H1 (cell line): Measurements from ENCODE around the gene SAMD4A. TPM values are rescaled to one million over a fixed set of nuclear protein-coding genes. Genes with fewer than 3 reads are reported as not detected.

Experiments
- CTCF ChIA-PET: fragments of 300-600 bp; sonication (Branson Sonifier 250); formaldehyde crosslinking; loops from one replicate; lab custom pipeline; 2021; ENCODE audit not compliant: partially characterized antibody; lab: Charles Lee
- POLR2A ChIA-PET: fragments of 300-600 bp; sonication (Branson Sonifier 250); formaldehyde crosslinking; loops from one replicate; lab custom pipeline; 2021; ENCODE audit warnings: inconsistent platforms; ENCODE audit not compliant: partially characterized antibody; lab: Charles Lee
- DNase-seq, 2 experiments: peaks; one replicate each; pipeline versions ENCODE4 v3.0.0 to v3.0.0-alpha.2; 2010 to 2022; ENCODE audit warnings: low spot score in 2 of 2, low read depth in 1 of 2, mixed read lengths in 1 of 2
- FAIRE-seq: peaks from 2 replicates; lab custom pipeline; 2011; peaks lifted over from hg19 to GRCh38; lab: Jason Lieb, UNC
- H2AFZ ChIP-seq: 2 replicates; pipeline ENCODE4 v1.8.1; 2012; ENCODE audit warnings: low read length, inconsistent platforms
- H2AK5ac ChIP-seq: 2 replicates; pipeline ENCODE4 v1.6.1; 2013; ENCODE audit warnings: low read depth, low read length
- H2BK120ac ChIP-seq: replicated peaks from 2 replicates; pipeline ENCODE3; 2013; ENCODE audit warnings: low read depth, low read length, inconsistent platforms
- H2BK12ac ChIP-seq: 2 replicates; pipeline ENCODE4 v1.6.1; 2013; ENCODE audit warnings: low read depth, low read length
- H2BK15ac ChIP-seq: 2 replicates; pipeline ENCODE4 v1.6.1; 2013; ENCODE audit warnings: low read length
- H2BK20ac ChIP-seq: 2 replicates; pipeline ENCODE4 v1.6.1; 2013; ENCODE audit warnings: low read length
- H2BK5ac ChIP-seq: 2 replicates; pipeline ENCODE4 v1.6.1; 2013; ENCODE audit warnings: low read depth, low read length
- H3K14ac ChIP-seq: 2 replicates; pipeline ENCODE4 v1.6.1; 2013; ENCODE audit warnings: inconsistent platforms; ENCODE audit not compliant: insufficient read length
- H3K18ac ChIP-seq: 2 replicates; pipeline ENCODE4 v1.6.1; 2013; ENCODE audit warnings: low read length; ENCODE audit errors: extremely low read depth
- H3K23ac ChIP-seq: 2 replicates; pipeline ENCODE4 v1.6.1; 2013; ENCODE audit warnings: inconsistent platforms; ENCODE audit not compliant: insufficient read length
- H3K23me2 ChIP-seq: 2 replicates; pipeline ENCODE4 v1.6.1; 2013; ENCODE audit warnings: low read depth, low read length
- H3K27ac ChIP-seq: 2 replicates; pipeline ENCODE4 v1.6.1; 2011; ENCODE audit warnings: low read depth, low read length, inconsistent platforms
- H3K27me3 ChIP-seq, 4 experiments: replicated peaks in 1 of 4; 1 replicate in 1 of 4; 2 replicates in 3 of 4; pipeline versions ENCODE4 v1.6.1 to v1.8.1; 2011 to 2013; ENCODE audit warnings: low read length in 3 of 4, mild to moderate bottlenecking in 3 of 4, inconsistent platforms in 2 of 4, mixed read lengths in 2 of 4, moderate library complexity in 1 of 4; ENCODE audit not compliant: control insufficient read depth in 3 of 4, insufficient read depth in 3 of 4; ENCODE audit errors: extremely low read depth in 1 of 4
- H3K36me3 ChIP-seq, 4 experiments: 2 replicates each; pipeline versions ENCODE4 v1.6.1 to v1.8.1; 2011 to 2013; ENCODE audit warnings: mild to moderate bottlenecking in 4 of 4, low read length in 3 of 4, moderate library complexity in 2 of 4, control low read depth in 1 of 4, inconsistent platforms in 1 of 4; ENCODE audit not compliant: insufficient read depth in 4 of 4, control insufficient read depth in 2 of 4
- H3K4ac ChIP-seq: replicated peaks from 2 replicates; pipeline ENCODE3; 2013; ENCODE audit warnings: low read length, low read depth, mixed read lengths, inconsistent platforms; ENCODE audit not compliant: insufficient read length
- H3K4me1 ChIP-seq, 4 experiments: replicated peaks in 1 of 4; 1 replicate in 1 of 4; 2 replicates in 3 of 4; pipeline versions ENCODE4 v1.6.1 to v1.8.1; 2011 to 2013; ENCODE audit warnings: low read length in 3 of 4, inconsistent platforms in 2 of 4, mixed read lengths in 1 of 4; ENCODE audit not compliant: insufficient read depth in 4 of 4, control insufficient read depth in 3 of 4
- H3K4me2 ChIP-seq, 2 experiments: 2 replicates each; pipeline versions ENCODE4 v1.6.1 to v1.8.1; 2011 to 2013; ENCODE audit warnings: low read depth in 2 of 2, low read length in 2 of 2, control low read depth in 1 of 2, inconsistent platforms in 1 of 2, mild to moderate bottlenecking in 1 of 2; ENCODE audit not compliant: insufficient read depth in 1 of 2
- H3K4me3 ChIP-seq, 4 experiments: fragments of 200-600, 300-600 bp in 1 of 4; sonication (generic), shearing (Covaris generic), sonication (Bioruptor Twin) in 1 of 4; 2 replicates each; pipeline versions ENCODE4 v1.5.1 to v1.8.1; 2011 to 2016; ENCODE audit warnings: low read length in 4 of 4, low read depth in 3 of 4, control low read depth in 2 of 4, inconsistent platforms in 2 of 4, mild to moderate bottlenecking in 2 of 4, mixed read lengths in 1 of 4, moderate library complexity in 1 of 4; ENCODE audit not compliant: insufficient read depth in 2 of 4; ENCODE audit errors: extremely low read depth in 1 of 4
- H3K56ac ChIP-seq: replicated peaks from 2 replicates; pipeline ENCODE3; 2013; ENCODE audit warnings: low read depth, mild to moderate bottlenecking, mixed read lengths, low read length, inconsistent platforms; ENCODE audit not compliant: insufficient read length
- H3K79me1 ChIP-seq: 2 replicates; pipeline ENCODE4 v1.6.1; 2013; ENCODE audit warnings: low read depth, low read length, control low read depth
- H3K79me2 ChIP-seq, 2 experiments: 2 replicates each; pipeline versions ENCODE4 v1.6.1 to v1.8.1; 2012 to 2013; ENCODE audit warnings: low read length in 2 of 2, mild to moderate bottlenecking in 2 of 2, inconsistent platforms in 1 of 2; ENCODE audit not compliant: insufficient read depth in 2 of 2, control insufficient read depth in 1 of 2
- H3K9ac ChIP-seq, 4 experiments: replicated peaks in 1 of 4; 1 replicate in 1 of 4; 2 replicates in 3 of 4; pipeline versions ENCODE4 v1.6.1 to v1.8.1; 2011 to 2013; ENCODE audit warnings: low read depth in 3 of 4, low read length in 3 of 4, control low read depth in 2 of 4, mild to moderate bottlenecking in 2 of 4, moderate library complexity in 2 of 4, inconsistent platforms in 1 of 4; ENCODE audit errors: extremely low read depth in 1 of 4
- H3K9me3 ChIP-seq, 2 experiments: 2 replicates each; pipeline versions ENCODE4 v1.6.1 to v1.8.1; 2012 to 2013; ENCODE audit warnings: mild to moderate bottlenecking in 2 of 2, moderate library complexity in 2 of 2, control low read depth in 1 of 2, inconsistent platforms in 1 of 2, low read depth in 1 of 2, low read length in 1 of 2, mixed read lengths in 1 of 2; ENCODE audit not compliant: insufficient read depth in 2 of 2
- H4K20me1 ChIP-seq, 2 experiments: replicated peaks in 1 of 2; 2 replicates each; pipeline versions ENCODE3 to v1.8.1; 2011 to 2013; ENCODE audit warnings: inconsistent platforms in 2 of 2, low read length in 2 of 2, mild to moderate bottlenecking in 1 of 2; ENCODE audit not compliant: insufficient read depth in 2 of 2, control insufficient read depth in 1 of 2
- H4K5ac ChIP-seq: 2 replicates; pipeline ENCODE4 v1.6.1; 2013; ENCODE audit warnings: low read length, low read depth, mixed read lengths, inconsistent platforms; ENCODE audit not compliant: insufficient read length
- H4K8ac ChIP-seq: 2 replicates; pipeline ENCODE4 v1.8.0; 2013; ENCODE audit warnings: mild to moderate bottlenecking, moderate library complexity, low read length, inconsistent platforms; ENCODE audit not compliant: insufficient read depth; ENCODE audit errors: extremely low read depth
- H4K91ac ChIP-seq: replicated peaks from 2 replicates; pipeline ENCODE3; 2013; ENCODE audit warnings: low read length, mixed read lengths, inconsistent platforms; ENCODE audit not compliant: insufficient read length
- CHD1 ChIP-seq: IDR thresholded peaks from 2 replicates; pipeline ENCODE4 v1.6.1; 2012; ENCODE audit warnings: low read depth, low read length, improper control_type of control experiment
- CHD2 ChIP-seq: IDR thresholded peaks from 2 replicates; pipeline ENCODE4 v1.6.1; 2012; ENCODE audit warnings: low read length, improper control_type of control experiment
- EGR1 ChIP-seq: IDR thresholded peaks from 2 replicates; pipeline ENCODE4 v1.6.1; 2011; ENCODE audit warnings: low read depth, low read length, borderline replicate concordance
- HDAC6 ChIP-seq: IDR thresholded peaks from one replicate; pipeline ENCODE4 v1.7.1; 2012; ENCODE audit warnings: low read depth, mild to moderate bottlenecking, inconsistent platforms, low read length, moderate library complexity
- KDM4A ChIP-seq: IDR thresholded peaks from one replicate; pipeline ENCODE4 v1.7.1; 2012; ENCODE audit warnings: low read depth, mild to moderate bottlenecking, moderate library complexity, low read length, inconsistent platforms; ENCODE audit not compliant: severe bottlenecking
- POLR2A ChIP-seq, 2 experiments: IDR thresholded peaks; 1 replicate in 1 of 2; 2 replicates in 1 of 2; pipeline ENCODE4 v1.6.1; 2011; ENCODE audit warnings: low read depth in 2 of 2, low read length in 2 of 2, mild to moderate bottlenecking in 2 of 2; ENCODE audit errors: control extremely low read depth in 1 of 2
- RFX5 ChIP-seq: IDR thresholded peaks from 2 replicates; pipeline ENCODE4 v1.6.1; 2011; ENCODE audit warnings: low read depth, low read length, improper control_type of control experiment, borderline replicate concordance
- RNF2 ChIP-seq: fragments of 200-900, 300-1000 bp; sonication (generic); IDR thresholded peaks from 2 replicates; pipeline ENCODE4 v1.7.1; 2016; ENCODE audit warnings: borderline replicate concordance, low read depth, mild to moderate bottlenecking, antibody characterized with exemption, low read length; ENCODE audit not compliant: poor library complexity, severe bottlenecking; ENCODE audit errors: missing control alignments
- SAP30 ChIP-seq: fragments of 300-600 bp; sonication (generic); IDR thresholded peaks from 2 replicates; pipeline ENCODE4 v1.7.1; 2012; ENCODE audit warnings: low read length, moderate library complexity, mild to moderate bottlenecking, inconsistent platforms; ENCODE audit not compliant: insufficient read depth, insufficient replicate concordance
- SRF ChIP-seq: IDR thresholded peaks from 2 replicates; pipeline ENCODE4 v1.6.1; 2011; ENCODE audit warnings: mild to moderate bottlenecking, low read depth, low read length, moderate library complexity
- SUZ12 ChIP-seq: fragments of 200-600 bp; sonication (generic); IDR thresholded peaks from 2 replicates; pipeline ENCODE4 v1.6.1; 2012; ENCODE audit warnings: mild to moderate bottlenecking, inconsistent platforms, low read length, moderate library complexity, mixed read lengths
- TCF12 ChIP-seq: IDR thresholded peaks from 2 replicates; pipeline ENCODE4 v1.6.1; 2011; ENCODE audit warnings: low read depth, mild to moderate bottlenecking, low read length
- TEAD4 ChIP-seq: IDR thresholded peaks from 2 replicates; pipeline ENCODE4 v1.6.1; 2012; ENCODE audit warnings: low read depth, low read length, inconsistent platforms, mixed read lengths
- WGBS, 2 experiments: shearing (Covaris generic) in 1 of 2; methylation state at CpG; one replicate each; pipeline versions ENCODE4 v1.1.6 to v1.1.7; 2013 to 2015; ENCODE audit warnings: low lambda C conversion rate in 2 of 2, mixed read lengths in 2 of 2, inconsistent platforms in 1 of 2, low coverage in 1 of 2, missing lambda C conversion rate in 1 of 2; ENCODE audit not compliant: insufficient replicate concordance in 2 of 2, insufficient coverage in 1 of 2, insufficient read length in 1 of 2; ENCODE audit errors: extremely low coverage in 1 of 2, missing lambda C conversion rate in 1 of 2; 5-methylcytosine and 5-hydroxymethylcytosine counted together
- polyA plus RNA-seq, 7 experiments: library from polyadenylated mRNA; depleted of rRNA in 3 of 7; stranded (reverse) in 5 of 7; unstranded in 2 of 7; fragments of >200 nt in 5 of 7; fragments of 200-250 nt in 2 of 7; gene quantifications; 1 replicate in 5 of 7; 2 replicates in 1 of 7; 4 replicates in 1 of 7; pipeline versions ENCODE4 v1.2.1 to v1.2.3, GENCODE V29; 2011 to 2013; ENCODE audit warnings: missing spikeins in 2 of 7, mixed read lengths in 2 of 7
- total RNA-seq: library from RNA; stranded (reverse); fragmentation: NEBNext Ultra II Directional; extraction: Animal tissue kit (Norgen Biotek cat#: 25700); gene quantifications from 2 replicates; pipeline ENCODE4 v1.2.1, GENCODE V29; 2021
- TF ChIP-seq, protein P1 (sequence below): IDR thresholded peaks from 2 replicates; pipeline ENCODE4 v1.6.1; 2012; ENCODE audit warnings: inconsistent platforms

The SAMD4A gene
- total and polyA plus RNA-seq, 2 of the 8 experiments (the other 6 are each of a cell fraction or from before 2014, with no cell fraction given): 2.4 to 12.3 TPM

DNA sequence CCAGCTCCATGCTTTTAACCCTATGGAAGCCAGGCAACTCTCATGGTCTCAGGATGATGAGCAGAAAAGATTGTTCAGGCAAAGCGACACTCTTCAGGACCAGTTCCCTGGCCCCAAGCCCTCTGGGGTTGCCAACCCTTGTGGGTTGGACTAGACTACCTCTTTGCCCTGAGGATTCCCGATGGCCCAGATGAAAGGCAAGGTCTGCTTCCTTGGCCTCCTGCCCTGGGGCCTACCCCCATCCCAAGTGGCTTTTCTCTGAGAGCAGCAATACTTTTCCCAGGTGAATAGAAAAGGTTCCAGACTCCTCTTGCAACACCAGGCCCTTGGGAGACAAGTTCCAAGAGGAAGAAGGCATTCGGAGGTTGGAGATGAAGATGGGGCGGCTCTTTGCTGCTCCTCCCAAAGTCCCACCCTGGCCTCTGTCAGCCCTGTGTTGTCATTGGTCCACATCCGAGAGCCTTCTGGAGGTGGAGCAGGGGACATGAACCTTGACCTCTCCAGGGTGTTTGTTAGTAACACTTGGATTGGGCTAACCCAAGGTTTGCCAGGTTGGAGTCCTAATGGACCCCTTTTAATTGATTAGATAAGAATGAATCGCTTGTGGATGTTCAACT is 204.6 kb downstream of the SAMD4A start:
- Histone ChIP-seq H3K79me2 (no peaks in the 10 kb centered on the region), H3K4me2 (no peak overlapping the region), H3K14ac (no peak overlapping the region), H2AFZ (no peak overlapping the region), H3K4me1 (peaks cover 0 to 11% (median 2%) of the 10 kb centered on the region in 4 experiments; a peak in 4 of 7 replicates), H3K56ac (no peak overlapping the region), H3K4ac (no peak overlapping the region), H3K4me3 (no peak overlapping the region), H2BK15ac (no peak overlapping the region), H3K36me3 (no peaks in the 10 kb centered on the region; a peak in 1 of 8 replicates), H4K5ac (no peak overlapping the region), H2BK5ac (no peak overlapping the region), H3K23ac (no peak overlapping the region), H2BK120ac (no peak overlapping the region), H3K27me3 (no peaks in the 10 kb centered on the region), H2BK20ac (no peak overlapping the region), H4K8ac (no peak overlapping the region), H3K9me3 (no peaks in the 10 kb centered on the region), H2BK12ac (no peak overlapping the region), H4K91ac (no peak overlapping the region), H3K23me2 (no peaks in the 10 kb centered on the region), H2AK5ac (no peak overlapping the region), H3K18ac (no peak overlapping the region), H4K20me1 (no peaks in the 10 kb centered on the region), H3K27ac (no peak overlapping the region), H3K79me1 (no peaks in the 10 kb centered on the region), H3K9ac (no peak overlapping the region)
- CTCF ChIA-PET: interaction anchor here (1.2 to 5.5 kb wide), 4 partner anchors 25 to 207 kb away, joined by 3 to 98 read pairs (median 20); partner anchors contain the start of gene SAMD4A
- DNase-seq (no peak), FAIRE-seq (no peak)
- WGBS, 2 experiments: 87% methylated on average over 6 of the region's 6 CpGs; no CpG with 5 or more reads in 1 of the 2 experiments
- POLR2A ChIA-PET: interaction anchor here (0.9 kb wide), 1 partner anchor 72 kb away, joined by 3 read pairs; no protein-coding TSS in a partner anchor
- no peak for TF ChIP-seq SAP30
- no peak for TF ChIP-seq TEAD4
- TF ChIP-seq EGR1: no peak
- TF ChIP-seq HDAC6: no peak
- TF ChIP-seq SUZ12: no peak
- TF ChIP-seq CHD1: no peak
- no peak for TF ChIP-seq SRF
- no peak for TF ChIP-seq TCF12
- TF ChIP-seq, protein P1, sequence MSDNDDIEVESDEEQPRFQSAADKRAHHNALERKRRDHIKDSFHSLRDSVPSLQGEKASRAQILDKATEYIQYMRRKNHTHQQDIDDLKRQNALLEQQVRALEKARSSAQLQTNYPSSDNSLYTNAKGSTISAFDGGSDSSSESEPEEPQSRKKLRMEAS: no peak
- TF ChIP-seq RFX5: no peak
- TF ChIP-seq POLR2A (IDR thresholded peaks at IDR 0.05; ENCODE audit: control extremely low read depth in 1 of 2, low read depth in 2 of 2, low read length in 2 of 2): no peak
- TF ChIP-seq RNF2: no peak
- no peak for TF ChIP-seq KDM4A
- TF ChIP-seq CHD2: no peak
